Heart right ventricle (tissue), 16 donors: ENCODE data around the gene HOXA3. TPM values are rescaled to one million over a fixed set of nuclear protein-coding genes. Genes with fewer than 3 reads are reported as not detected.

ENCODE experiments used
- ATAC-seq, 8 donors: fragments of 200-7000 bp; cut with Tn5 transposase; one replicate each; pipeline ENCODE4 v1.9.1; 2020; ENCODE audit warnings: mild to moderate bottlenecking in 8 of 8, moderate library complexity in 8 of 8, moderate number of reproducible peaks in 1 of 8
- DNase-seq, 2 donors: peaks; one replicate each; pipeline ENCODE4 v3.0.0-alpha.2; 2020
- H3K27ac ChIP-seq, 10 donors: fragments of 200-600 bp; sonication (generic) in 2 of 10; one replicate each; pipeline versions ENCODE4 v1.5.0 to v1.8.0; 2020 to 2022; ENCODE audit warnings: mild to moderate bottlenecking in 3 of 10
- H3K27me3 ChIP-seq, 7 donors: fragments of 200-600 bp; one replicate each; pipeline ENCODE4 v1.8.0; 2021 to 2022; ENCODE audit warnings: mild to moderate bottlenecking in 2 of 7
- H3K36me3 ChIP-seq, 9 donors: fragments of 200-600 bp; sonication (generic) in 1 of 9; one replicate each; pipeline versions ENCODE4 v1.5.0 to v1.8.0; 2020 to 2022; ENCODE audit warnings: mild to moderate bottlenecking in 2 of 9
- H3K4me1 ChIP-seq, 9 donors: fragments of 200-600 bp; sonication (generic) in 1 of 9; one replicate each; pipeline versions ENCODE4 v1.5.0 to v1.8.0; 2020 to 2022; ENCODE audit warnings: mild to moderate bottlenecking in 4 of 9
- H3K4me3 ChIP-seq, 10 donors: fragments of 200-600 bp; sonication (generic) in 2 of 10; one replicate each; pipeline versions ENCODE4 v1.5.0 to v1.8.0; 2020 to 2022; ENCODE audit warnings: mild to moderate bottlenecking in 7 of 10, moderate library complexity in 2 of 10
- H3K9me3 ChIP-seq, 11 donors: fragments of 200-600 bp in 10 of 11; sonication (generic) in 2 of 11; one replicate each; pipeline versions ENCODE4 v1.5.0 to v1.8.0; 2013 to 2022; ENCODE audit warnings: mild to moderate bottlenecking in 2 of 11, control low read depth in 1 of 11, moderate library complexity in 1 of 11
- CTCF ChIP-seq, 9 donors: fragments of 200-600 bp; sonication (generic) in 2 of 9; IDR thresholded peaks; one replicate each; pipeline versions ENCODE4 v1.5.0 to v1.8.0; 2021 to 2022; ENCODE audit warnings: antibody characterized with exemption in 9 of 9, mild to moderate bottlenecking in 5 of 9, moderate library complexity in 1 of 9
- WGBS, 2 donors: extraction: QIAGEN DNeasy Blood & Tissue Kit; methylation state at CpG; one replicate each; pipeline ENCODE4 v1.1.7; 2013; ENCODE audit warnings: inconsistent platforms in 1 of 2; 5-methylcytosine and 5-hydroxymethylcytosine counted together
- intact Hi-C, 10 donors: fragments of 100-400 bp; cut with DNase I; formaldehyde crosslinking; loops; one replicate each; pipeline versions ENCODE4 v1.11.1 to v1.14.2; 2022
- polyA plus RNA-seq, 2 donors: library from polyadenylated mRNA; stranded (reverse); fragments of 200-250 nt; gene quantifications; one replicate each; pipeline ENCODE4 v1.2.3, GENCODE V29; 2013
- total RNA-seq, 10 donors: library from RNA; stranded (reverse); fragmentation: NEBNext Ultra II Directional in 3 of 10; extraction: Animal tissue kit (Norgen Biotek cat#: 25700) in 3 of 10; gene quantifications; one replicate each; pipeline versions ENCODE4 v1.2.1 to v1.2.4, GENCODE V29; 2021 to 2023
- donor health status: Arrhythmogenic right ventricular cardiomyopathy.
- donor health status: ischemic (EF 13 %, LVEDD 7.1; RV severe dilation, severe dysfunction).
- donor health status: healthy with polysubstance abuse.
- donor health status: DM: no; HTN: yes; CAD: no.
- donor health status: DM: no; HTN: no; CAD: no.
- donor health status: ischemic (EF 25% LVEDD 6.9; RV normal size, moderate dysfunction).
- donor health status: ischemic (EF 25% LVEDD 5.7; RV mildly dilated, moderate dysfunction).
- donor health status: healthy.
- donor health status: DM: yes; HTN: yes; CAD: no.
- donor health status: Ischemic cardiomyopathy.
- donor health status: ischemic (EF 35%, LVEDD 5.7; RV mildly dilated, moderate dysfunction).
- donor health status: nonischemic (EF 11% LVEDD 7.7; RV severe dilation, severe dysfunction).
- donor health status: DM: yes; HTN: yes; CAD: no.
- donor health status: PGD.
- donor health status: ischemic (EF 29% LVEDD 5.4; RV normal size, mild dysfunction).
- donor health status: nonischemic (EF 23%, LVEDD 6.1; RV moderate dilation, normal function).

The HOXA3 gene
- total and polyA plus RNA-seq, 12 donors = 0.11 to 1.5 (median 0.24) TPM; not detected in 2

- WGBS, 2 donors = 13 to 27% methylated on average over 13 of the region's 13 CpGs
- Histone ChIP-seq H3K27ac (peak overlapping the region in 2 of 10 donors; percentile 84 to 86), H3K4me1 (peaks cover 0 to 57% (median 12%) of the 10 kb centered on the region in 9 donors), H3K9me3 (no peaks in the 10 kb centered on the region), H3K27me3 (peaks cover 33 to 100% (median 100%) of the 10 kb centered on the region in 7 donors), H3K4me3 (no peak overlapping the region), H3K36me3 (no peaks in the 10 kb centered on the region)
- intact Hi-C loops = no loop called here
- DNase-seq = no peak
- TF ChIP-seq CTCF (IDR thresholded peaks at IDR 0.05) = no peak
- ATAC-seq = no peak
Observed at GRCh38 chr7:27105301-27106031, 46.9 kb downstream of the HOXA3 start.

- no peak for TF ChIP-seq CTCF (IDR thresholded peaks at IDR 0.05)
- DNase-seq = no peak
- Histone ChIP-seq H3K36me3 (no peaks in the 10 kb centered on the region), H3K4me3 (no peak overlapping the region), H3K27me3 (peaks cover 33 to 100% (median 100%) of the 10 kb centered on the region in 7 donors), H3K4me1 (peaks cover 0 to 56% (median 12%) of the 10 kb centered on the region in 9 donors), H3K27ac (peak overlapping the region in 1 of 10 donors; percentile 60), H3K9me3 (no peaks in the 10 kb centered on the region)
- intact Hi-C loops = no loop called here
- ATAC-seq = no peak
- WGBS, 2 donors = 9 to 26% methylated on average over 13 of the region's 13 CpGs
Observed at GRCh38 chr7:27104341-27105058, 47.9 kb downstream of the HOXA3 start.

- peaks cover 33 to 100% (median 100%) of the 10 kb centered on the region in 7 donors for H3K27me3 ChIP-seq
- H3K36me3 ChIP-seq = no peaks in the 10 kb centered on the region
- DNase-seq (no peak), ATAC-seq (no peak)
- H3K9me3 ChIP-seq = no peaks in the 10 kb centered on the region
- H3K27ac ChIP-seq = peak overlapping the region in 3 of 10 donors; percentile 31 to 64 (median 60)
- peaks cover 0 to 56% (median 12%) of the 10 kb centered on the region in 9 donors for H3K4me1 ChIP-seq
- TF ChIP-seq CTCF (IDR thresholded peaks at IDR 0.05) = no peak
- 6 to 9% methylated on average over 35 of the region's 35 CpGs for WGBS, 2 donors
- intact Hi-C loops = no loop called here
- peak overlapping the region in 5 of 10 donors; percentile 8 to 40 (median 22) for H3K4me3 ChIP-seq
Observed at GRCh38 chr7:27103489-27104226, 48.7 kb downstream of the HOXA3 start.
